ENCODE measurements around the gene CD93. TPM values are rescaled to one million over a fixed set of nuclear protein-coding genes. Genes with fewer than 3 reads are reported as not detected.

The CD93 gene
- total RNA-seq, 6 donors from 2014 or later = 25.1 to 160 (median 68.8) TPM

DNA sequence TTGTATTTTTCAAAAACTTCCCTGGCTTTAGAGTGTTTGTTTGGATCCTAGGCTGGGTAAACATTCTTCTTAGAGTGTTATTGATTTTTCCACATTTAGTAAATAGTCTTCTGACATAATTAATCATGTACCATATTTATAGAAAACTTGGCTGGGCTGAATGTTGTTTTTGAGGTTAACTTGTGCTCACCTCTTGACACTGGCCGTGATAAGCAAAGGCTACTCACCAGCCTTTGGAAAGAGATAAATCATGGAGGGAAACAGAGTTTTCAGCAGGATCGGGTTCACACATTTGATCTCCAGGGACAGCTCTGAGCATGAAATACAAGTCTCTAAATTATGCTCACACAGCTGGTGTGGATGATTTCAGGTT is 6.2 kb upstream of the CD93 start:
- WGBS, 2 donors = 48 to 52% methylated on average over 2 of the region's 2 CpGs

GRCh38 chr20:23091721-23092383 is 5.7 kb upstream of the CD93 start:
- Histone ChIP-seq H3K27me3 (no peaks in the 10 kb centered on the region), H3K4me3 (no peak overlapping the region), H3K27ac (peak overlapping the region in 2 of 4 donors; percentile 8 to 29), H3K4me1 (peaks cover 13 to 24% (median 19%) of the 10 kb centered on the region in 4 donors), H3K9me3 (no peaks in the 10 kb centered on the region), H3K36me3 (no peaks in the 10 kb centered on the region)
- WGBS, 2 donors = 64 to 80% methylated on average over 8 of the region's 8 CpGs
- ATAC-seq (ENCODE audit: low FRiP score in 2 of 2) (no peak), DNase-seq (no peak)
- TF ChIP-seq POLR2A (IDR thresholded peaks at IDR 0.05) (no peak), CTCF (IDR thresholded peaks at IDR 0.05) (no peak), POLR2AphosphoS5 (IDR thresholded peaks at IDR 0.05) (no peak), EP300 (IDR thresholded peaks at IDR 0.05) (no peak)

More for the DNA sequence above, 6.2 kb upstream of the CD93 start:
- no peak for DNase-seq
- TF ChIP-seq POLR2AphosphoS5 (IDR thresholded peaks at IDR 0.05) (no peak), EP300 (IDR thresholded peaks at IDR 0.05) (no peak), CTCF (IDR thresholded peaks at IDR 0.05) (no peak), POLR2A (IDR thresholded peaks at IDR 0.05) (no peak)
- peaks cover 8 to 22% (median 17%) of the 10 kb centered on the region in 4 donors for H3K4me1 ChIP-seq
- no peaks in the 10 kb centered on the region for H3K27me3 ChIP-seq
- H3K4me3 ChIP-seq = no peak overlapping the region
- H3K27ac ChIP-seq = peak overlapping the region in 2 of 4 donors; percentile 8 to 29
- H3K9me3 ChIP-seq = no peaks in the 10 kb centered on the region
- no peak for ATAC-seq (ENCODE audit: low FRiP score in 2 of 2)
- H3K36me3 ChIP-seq = no peaks in the 10 kb centered on the region

DNA sequence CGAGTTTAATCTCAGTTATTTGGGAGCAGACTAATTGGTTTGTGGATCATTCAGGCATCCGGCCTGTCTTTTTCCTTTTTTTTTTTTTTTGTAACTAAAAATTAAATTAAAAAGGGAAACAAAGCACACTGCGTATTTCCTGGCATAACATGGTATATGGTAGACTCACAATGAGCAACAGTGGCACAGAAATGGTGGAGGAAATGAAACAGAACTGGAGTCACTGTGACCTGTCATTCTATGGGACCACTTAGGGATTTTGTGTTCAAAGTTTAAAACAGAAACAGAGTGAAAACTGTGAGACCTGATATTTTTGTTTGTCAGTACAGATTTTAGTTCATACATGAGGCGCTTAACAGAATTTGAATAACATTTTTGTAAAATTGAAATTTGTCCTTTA is 4.8 kb upstream of the CD93 start:
- TF ChIP-seq EP300 (IDR thresholded peaks at IDR 0.05) = no peak
- no peak for TF ChIP-seq POLR2AphosphoS5 (IDR thresholded peaks at IDR 0.05)
- no peak for TF ChIP-seq CTCF (IDR thresholded peaks at IDR 0.05)
- no peak for TF ChIP-seq POLR2A (IDR thresholded peaks at IDR 0.05)
- no peak overlapping the region for H3K4me3 ChIP-seq

GRCh38 chr20:23090147-23090546 is 4.0 kb upstream of the CD93 start:
- H3K36me3 ChIP-seq = no peaks in the 10 kb centered on the region
- H3K4me3 ChIP-seq = no peak overlapping the region
- 88 to 89% methylated on average over 6 of the region's 6 CpGs for WGBS, 2 donors
- H3K27me3 ChIP-seq = no peaks in the 10 kb centered on the region
- DNase-seq (no peak), ATAC-seq (ENCODE audit: low FRiP score in 2 of 2) (no peak)
- no peak overlapping the region for H3K27ac ChIP-seq
- no peaks in the 10 kb centered on the region for H3K9me3 ChIP-seq
- TF ChIP-seq POLR2A (IDR thresholded peaks at IDR 0.05) = no peak
- no peak for TF ChIP-seq CTCF (IDR thresholded peaks at IDR 0.05)
- TF ChIP-seq EP300 (IDR thresholded peaks at IDR 0.05) = no peak
- no peak for TF ChIP-seq POLR2AphosphoS5 (IDR thresholded peaks at IDR 0.05)
- H3K4me1 ChIP-seq = peaks cover 18 to 34% (median 23%) of the 10 kb centered on the region in 4 donors

More for the DNA sequence above, 4.8 kb upstream of the CD93 start:
- DNase-seq (no peak), ATAC-seq (ENCODE audit: low FRiP score in 2 of 2) (no peak)
- no peaks in the 10 kb centered on the region for H3K9me3 ChIP-seq
- H3K36me3 ChIP-seq = no peaks in the 10 kb centered on the region
- peaks cover 18 to 28% (median 24%) of the 10 kb centered on the region in 4 donors for H3K4me1 ChIP-seq
- H3K27ac ChIP-seq = no peak overlapping the region
- H3K27me3 ChIP-seq = no peaks in the 10 kb centered on the region
- 86 to 88% methylated on average over 4 of the region's 4 CpGs for WGBS, 2 donors

DNA sequence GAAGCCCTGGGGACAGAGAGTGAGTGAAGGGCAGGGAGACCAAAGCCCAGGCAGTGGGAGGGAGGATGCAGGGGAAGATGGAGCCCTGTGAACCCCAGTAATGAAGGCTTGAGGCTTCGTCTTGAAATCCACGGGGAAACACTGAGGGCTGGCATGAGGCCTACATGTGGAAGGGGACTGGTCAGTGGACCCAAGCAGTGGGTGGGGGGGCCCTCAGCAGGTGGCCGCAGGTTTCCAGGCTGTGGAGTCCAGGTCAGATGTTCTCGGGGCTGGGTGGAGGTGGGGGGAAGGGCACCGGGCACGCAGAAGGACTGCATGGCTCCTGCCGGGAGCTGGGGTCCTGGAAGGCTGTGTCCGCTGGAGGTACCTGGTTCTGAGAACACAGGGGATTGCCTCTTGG is 2.7 kb upstream of the CD93 start:
- DNase-seq (peak in 1 of 2 donors; percentile 54), ATAC-seq (ENCODE audit: low FRiP score in 2 of 2) (no peak)
- 88 to 98% methylated on average over 7 to 8 of the region's 8 CpGs for WGBS, 2 donors
- Histone ChIP-seq H3K4me3 (no peak overlapping the region), H3K36me3 (no peaks in the 10 kb centered on the region), H3K9me3 (no peaks in the 10 kb centered on the region), H3K27me3 (no peaks in the 10 kb centered on the region), H3K27ac (peak overlapping the region in 2 of 4 donors; percentile 6 to 95), H3K4me1 (peaks cover 18 to 46% (median 22%) of the 10 kb centered on the region in 4 donors)
- TF ChIP-seq POLR2AphosphoS5 (IDR thresholded peaks at IDR 0.05) (no peak), CTCF (IDR thresholded peaks at IDR 0.05) (no peak), EP300 (IDR thresholded peaks at IDR 0.05) (no peak), POLR2A (IDR thresholded peaks at IDR 0.05) (no peak)

All from upper lobe of left lung (tissue), 6 donors.